ENCODE results near the gene MAP4K5.

GRCh38 chr14:50521912-50522341 lies 10.4 kb downstream of the MAP4K5 start:
- TF ChIP-seq EZH2 (IDR thresholded peaks at IDR 0.05; ENCODE audit: insufficient read depth, poor library complexity, severe bottlenecking) (no peak), EZH2phosphoT487 (IDR thresholded peaks at IDR 0.05; ENCODE audit: insufficient read depth, low read depth) (no peak)

All from GM23248 (cell line).